ENCODE data around the gene TRAPPC1.

DNA sequence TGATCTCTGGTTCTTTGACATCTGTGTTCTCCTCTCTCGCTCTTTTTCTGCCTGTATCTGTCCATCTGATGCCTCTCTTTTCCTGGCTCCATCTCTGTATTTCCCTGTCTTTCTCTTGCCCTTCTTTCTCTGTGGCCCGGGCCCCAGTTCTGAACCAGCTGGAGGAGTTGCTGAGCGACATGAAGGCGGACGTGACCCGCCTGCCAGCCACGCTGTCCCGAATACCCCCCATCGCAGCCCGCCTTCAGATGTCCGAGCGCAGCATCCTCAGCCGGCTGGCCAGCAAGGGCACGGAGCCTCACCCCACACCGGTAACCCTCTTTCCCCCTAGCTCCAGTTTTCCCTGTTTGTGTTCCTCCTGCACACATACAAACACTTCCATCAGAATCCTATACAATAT, 21.5 kb downstream of the TRAPPC1 start:
- TF ChIP-seq, protein P1, sequence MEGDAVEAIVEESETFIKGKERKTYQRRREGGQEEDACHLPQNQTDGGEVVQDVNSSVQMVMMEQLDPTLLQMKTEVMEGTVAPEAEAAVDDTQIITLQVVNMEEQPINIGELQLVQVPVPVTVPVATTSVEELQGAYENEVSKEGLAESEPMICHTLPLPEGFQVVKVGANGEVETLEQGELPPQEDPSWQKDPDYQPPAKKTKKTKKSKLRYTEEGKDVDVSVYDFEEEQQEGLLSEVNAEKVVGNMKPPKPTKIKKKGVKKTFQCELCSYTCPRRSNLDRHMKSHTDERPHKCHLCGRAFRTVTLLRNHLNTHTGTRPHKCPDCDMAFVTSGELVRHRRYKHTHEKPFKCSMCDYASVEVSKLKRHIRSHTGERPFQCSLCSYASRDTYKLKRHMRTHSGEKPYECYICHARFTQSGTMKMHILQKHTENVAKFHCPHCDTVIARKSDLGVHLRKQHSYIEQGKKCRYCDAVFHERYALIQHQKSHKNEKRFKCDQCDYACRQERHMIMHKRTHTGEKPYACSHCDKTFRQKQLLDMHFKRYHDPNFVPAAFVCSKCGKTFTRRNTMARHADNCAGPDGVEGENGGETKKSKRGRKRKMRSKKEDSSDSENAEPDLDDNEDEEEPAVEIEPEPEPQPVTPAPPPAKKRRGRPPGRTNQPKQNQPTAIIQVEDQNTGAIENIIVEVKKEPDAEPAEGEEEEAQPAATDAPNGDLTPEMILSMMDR (IDR thresholded peaks at IDR 0.05), result no peak
- no peak for TF ChIP-seq EP300 (IDR thresholded peaks at IDR 0.05; ENCODE audit: low read depth)
